Measurements from ENCODE around the gene C1QTNF1. TPM values are rescaled to one million over a fixed set of nuclear protein-coding genes. Genes with fewer than 3 reads are reported as not detected.
A peak's percentile ranks its signal among the peaks of the same experiment; 100 is the strongest.

The C1QTNF1 gene
- total RNA-seq, 3 donors from 2014 or later (not counting 1 experiment from before 2014, with no cell fraction given): 0.20 to 0.28 TPM; not detected in 1

DNA sequence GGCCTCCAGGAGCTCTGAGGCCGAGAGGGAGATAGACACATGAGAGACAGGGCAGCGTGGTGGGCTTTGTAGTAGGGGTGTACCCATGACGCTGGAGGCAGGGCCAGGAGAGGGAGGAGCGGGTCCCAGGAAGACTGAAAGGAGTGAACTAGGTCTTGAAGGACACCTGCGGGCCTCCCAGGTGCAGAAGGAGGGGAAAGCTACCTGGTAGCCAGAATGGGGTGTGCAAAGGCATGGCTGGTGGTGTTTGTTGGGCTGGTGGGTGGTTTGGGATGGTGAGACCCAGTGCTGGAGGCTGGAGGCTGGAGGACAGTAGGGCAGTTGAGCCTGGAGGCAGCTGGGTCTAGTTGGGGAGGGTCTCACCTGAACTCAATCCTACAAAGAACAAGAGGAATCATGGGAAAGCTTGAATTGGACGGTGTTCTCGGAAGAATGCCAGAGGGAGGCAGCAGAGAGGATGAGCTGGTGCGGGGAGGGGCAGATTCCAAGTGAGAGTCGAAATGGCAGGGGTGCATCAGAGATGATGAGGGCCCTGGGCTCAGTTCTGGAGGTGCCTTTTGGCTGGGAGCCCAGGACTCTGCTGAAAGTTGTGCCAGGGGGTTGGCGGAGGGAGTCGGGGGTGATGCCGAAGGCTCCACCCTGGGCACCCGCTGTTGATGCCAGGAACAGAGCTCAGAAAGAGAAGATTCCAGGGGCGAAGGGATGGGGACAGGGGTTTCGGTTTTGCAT lies 21.2 kb downstream of the C1QTNF1 start:
- WGBS (ENCODE audit: insufficient coverage): 81% methylated on average over 15 of the region's 15 CpGs
- Histone ChIP-seq H3K9me3 (ENCODE audit: control insufficient read depth, insufficient read depth, low read length) (no peaks in the 10 kb centered on the region), H3K27ac (ENCODE audit: low read length) (no peak overlapping the region), H3K4me1 (ENCODE audit: control insufficient read depth, insufficient read depth, low read length) (no peaks in the 10 kb centered on the region), H3K4me3 (ENCODE audit: low read length) (no peak overlapping the region), H3K36me3 (ENCODE audit: control insufficient read depth, insufficient read depth, low read length) (no peaks in the 10 kb centered on the region), H3K27me3 (ENCODE audit: control insufficient read depth, insufficient read depth, low read length) (peaks cover 5% of the 10 kb centered on the region)
- Mint-ChIP-seq H3K36me3 (no peaks in the 10 kb centered on the region), H3K9me3 (no peaks in the 10 kb centered on the region), H3K4me3 (no peak overlapping the region), H3K27ac (no peak overlapping the region), H3K27me3 (ENCODE audit: low read depth in 2 of 2) (peaks cover 7 to 16% of the 10 kb centered on the region in 2 donors), H3K4me1 (peaks cover 0 to 10% of the 10 kb centered on the region in 2 donors)
- no peak for ATAC-seq
- DNase-seq: no peak
- TF ChIP-seq CTCF (IDR thresholded peaks at IDR 0.05): no peak
- intact Hi-C loops (cut with micrococcal nuclease): loop anchor here (5.0 kb wide), 1 partner anchor 662 kb away; no protein-coding TSS in a partner anchor

- DNase-seq (peak; percentile 75 to 76), ATAC-seq (peak; percentile 75 to 98 (median 95))
- TF ChIP-seq CTCF (IDR thresholded peaks at IDR 0.05): peak; percentile 94
- intact Hi-C loops (cut with micrococcal nuclease): loop anchor here (1.0 to 5.0 kb wide), 3 partner anchors 36 to 661 kb away; no protein-coding TSS in a partner anchor
- H3K9me3 ChIP-seq (ENCODE audit: control insufficient read depth, insufficient read depth, low read length): no peaks in the 10 kb centered on the region
- no peaks in the 10 kb centered on the region for H3K36me3 ChIP-seq (ENCODE audit: control insufficient read depth, insufficient read depth, low read length)
- H3K9me3 Mint-ChIP-seq: no peaks in the 10 kb centered on the region
- H3K27me3 ChIP-seq (ENCODE audit: control insufficient read depth, insufficient read depth, low read length): peaks cover 5% of the 10 kb centered on the region
- H3K4me3 ChIP-seq (ENCODE audit: low read length): no peak overlapping the region
- H3K36me3 Mint-ChIP-seq: no peaks in the 10 kb centered on the region
- H3K4me1 Mint-ChIP-seq: peaks cover 0 to 10% of the 10 kb centered on the region in 2 donors
- no peak overlapping the region for H3K4me3 Mint-ChIP-seq
- no peaks in the 10 kb centered on the region for H3K4me1 ChIP-seq (ENCODE audit: control insufficient read depth, insufficient read depth, low read length)
- H3K27ac Mint-ChIP-seq: no peak overlapping the region
- peaks cover 7 to 18% of the 10 kb centered on the region in 2 donors for H3K27me3 Mint-ChIP-seq (ENCODE audit: low read depth in 2 of 2)
- H3K27ac ChIP-seq (ENCODE audit: low read length): no peak overlapping the region
- 2% methylated on average over 11 of the region's 11 CpGs for WGBS (ENCODE audit: insufficient coverage)
Observed at GRCh38 chr17:79045842-79046196, 21.9 kb downstream of the C1QTNF1 start.

DNA sequence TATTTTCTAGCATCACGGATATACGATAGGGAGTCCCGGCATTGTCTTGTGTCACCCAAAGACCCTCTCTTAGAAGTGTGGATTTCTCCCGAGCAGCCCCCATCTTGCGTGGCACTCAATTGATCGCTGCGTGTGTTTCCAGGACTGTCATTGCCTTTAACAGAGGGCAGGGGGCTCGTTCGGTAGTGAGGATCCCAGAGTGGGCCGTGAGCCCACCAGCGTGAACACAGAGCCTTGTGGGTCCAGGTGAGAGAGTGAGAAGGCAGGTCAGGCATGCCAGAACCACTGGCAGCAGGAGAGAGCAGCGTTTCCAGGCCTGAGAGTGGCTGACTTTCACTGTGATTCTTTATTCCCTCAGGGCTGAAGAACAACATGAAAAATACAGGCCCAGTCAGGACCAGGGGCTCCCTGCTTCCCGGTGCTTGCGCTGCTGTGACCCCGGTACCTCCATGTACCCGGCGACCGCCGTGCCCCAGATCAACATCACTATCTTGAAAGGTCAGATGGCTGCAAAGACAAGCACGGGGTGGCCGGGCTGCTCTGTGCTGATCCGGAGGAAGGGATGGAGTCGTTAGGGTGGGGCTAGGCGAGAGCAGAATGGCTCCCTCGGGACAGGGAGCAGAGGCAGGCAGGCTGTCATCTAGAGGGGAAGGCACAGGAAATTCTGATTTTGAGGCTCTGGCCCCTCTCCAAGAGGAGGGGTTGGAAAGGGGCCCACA lies 22.4 kb downstream of the C1QTNF1 start:
- DNase-seq (no peak), ATAC-seq (no peak)
- no peaks in the 10 kb centered on the region for H3K36me3 Mint-ChIP-seq
- H3K4me3 Mint-ChIP-seq: no peak overlapping the region
- H3K27me3 Mint-ChIP-seq (ENCODE audit: low read depth in 2 of 2): peaks cover 7 to 22% of the 10 kb centered on the region in 2 donors
- Histone ChIP-seq H3K27ac (ENCODE audit: low read length) (no peak overlapping the region), H3K4me1 (ENCODE audit: control insufficient read depth, insufficient read depth, low read length) (no peaks in the 10 kb centered on the region), H3K4me3 (ENCODE audit: low read length) (no peak overlapping the region), H3K36me3 (ENCODE audit: control insufficient read depth, insufficient read depth, low read length) (no peaks in the 10 kb centered on the region), H3K9me3 (ENCODE audit: control insufficient read depth, insufficient read depth, low read length) (no peaks in the 10 kb centered on the region), H3K27me3 (ENCODE audit: control insufficient read depth, insufficient read depth, low read length) (peaks cover 5% of the 10 kb centered on the region)
- peaks cover 0 to 10% of the 10 kb centered on the region in 2 donors for H3K4me1 Mint-ChIP-seq
- H3K9me3 Mint-ChIP-seq: no peaks in the 10 kb centered on the region
- intact Hi-C loops (cut with micrococcal nuclease): loop anchor here (1.0 to 5.0 kb wide), 3 partner anchors 36 to 661 kb away; no protein-coding TSS in a partner anchor
- WGBS (ENCODE audit: insufficient coverage): 80% methylated on average over 25 of the region's 25 CpGs
- no peak overlapping the region for H3K27ac Mint-ChIP-seq
- TF ChIP-seq CTCF (IDR thresholded peaks at IDR 0.05): peak; percentile 54
